Measurements from ENCODE around the gene UNC119B.

DNA sequence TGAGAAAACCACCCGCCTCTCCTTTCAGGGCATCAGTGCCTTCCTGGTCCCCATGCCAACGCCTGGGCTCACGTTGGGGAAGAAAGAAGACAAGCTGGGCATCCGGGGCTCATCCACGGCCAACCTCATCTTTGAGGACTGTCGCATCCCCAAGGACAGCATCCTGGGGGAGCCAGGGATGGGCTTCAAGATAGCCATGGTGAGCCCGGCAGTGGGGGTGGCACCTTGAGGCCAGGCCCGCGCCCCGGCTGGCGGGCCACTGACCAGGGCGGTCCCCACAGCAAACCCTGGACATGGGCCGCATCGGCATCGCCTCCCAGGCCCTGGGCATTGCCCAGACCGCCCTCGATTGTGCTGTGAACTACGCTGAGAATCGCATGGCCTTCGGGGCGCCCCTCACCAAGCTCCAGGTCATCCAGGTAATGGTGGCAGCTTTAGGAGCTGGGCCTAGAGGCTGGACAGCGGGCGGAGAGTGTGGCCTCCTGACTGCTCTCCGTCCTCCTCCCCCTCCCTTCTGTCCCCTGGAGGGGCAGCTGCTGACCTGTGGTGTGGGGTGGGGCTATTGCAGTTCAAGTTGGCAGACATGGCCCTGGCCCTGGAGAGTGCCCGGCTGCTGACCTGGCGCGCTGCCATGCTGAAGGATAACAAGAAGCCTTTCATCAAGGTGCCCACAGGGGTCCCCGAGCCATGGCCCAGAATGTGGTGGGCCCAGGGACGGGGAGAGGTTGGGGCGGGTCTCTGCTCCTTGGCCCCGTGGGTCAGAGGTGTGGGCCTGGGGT, 28.2 kb downstream of the UNC119B start:
- TF ChIP-seq CTCF (conservative IDR thresholded peaks at IDR 0.05; ENCODE audit: low read depth in 2 of 2) (no peak), POLR2AphosphoS5 (IDR thresholded peaks at IDR 0.05; ENCODE audit: low read depth) (no peak), EZH2 (IDR thresholded peaks at IDR 0.05; ENCODE audit: low read depth, unreplicated experiment) (no peak), EZH2phosphoT487 (IDR thresholded peaks at IDR 0.05; ENCODE audit: unreplicated experiment) (no peak), ZNF114 (CRISPR knock-in tag; IDR thresholded peaks at IDR 0.05) (no peak), STAT1 (IDR thresholded peaks at IDR 0.05; ENCODE audit: unreplicated experiment) (no peak), REST (IDR thresholded peaks at IDR 0.05; ENCODE audit: unreplicated experiment) (no peak), CREB1 (CRISPR knock-in tag; IDR thresholded peaks at IDR 0.05; ENCODE audit: low read depth) (no peak), JUNB (IDR thresholded peaks at IDR 0.05; ENCODE audit: unreplicated experiment) (no peak), NANOG (IDR thresholded peaks at IDR 0.05; ENCODE audit: borderline replicate concordance) (no peak), ZNF331 (CRISPR knock-in tag; IDR thresholded peaks at IDR 0.05; ENCODE audit: low read depth) (no peak)
